ENCODE measurements around the gene MARCHF3.

Gene MARCHF3

DNA sequence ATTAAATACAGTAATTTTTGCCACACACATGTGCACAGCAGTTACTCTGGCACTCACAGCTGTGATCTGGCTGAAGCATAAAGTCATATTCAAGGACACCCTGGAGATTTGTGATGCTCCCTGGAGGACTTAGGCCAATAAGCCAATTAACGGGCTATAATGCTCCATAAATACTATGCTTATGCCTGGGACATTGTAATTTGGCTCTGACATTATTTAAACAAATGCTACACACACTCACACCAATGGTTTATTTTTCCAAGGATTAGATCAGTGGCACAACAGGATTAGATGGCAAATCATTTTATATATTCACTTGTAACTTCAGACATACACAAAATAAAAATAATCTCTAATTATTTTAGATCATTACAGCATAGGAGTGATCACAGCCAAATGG is 142.2 kb downstream of the MARCHF3 start:
- H3K79me2 ChIP-seq (ENCODE audit: insufficient read depth, low read depth) = no peaks in the 10 kb centered on the region
- no peaks in the 10 kb centered on the region for H3K36me3 ChIP-seq (ENCODE audit: insufficient read depth)
- H3K4me2 ChIP-seq = no peak overlapping the region
- no peaks in the 10 kb centered on the region for H3K4me1 ChIP-seq (ENCODE audit: low read depth, poor library complexity, severe bottlenecking)
- no peak overlapping the region for H3K4me3 ChIP-seq (IDR thresholded peaks at IDR 0.05; ENCODE audit: insufficient read depth, low read depth, low read length)
- TF ChIP-seq, protein P1, sequence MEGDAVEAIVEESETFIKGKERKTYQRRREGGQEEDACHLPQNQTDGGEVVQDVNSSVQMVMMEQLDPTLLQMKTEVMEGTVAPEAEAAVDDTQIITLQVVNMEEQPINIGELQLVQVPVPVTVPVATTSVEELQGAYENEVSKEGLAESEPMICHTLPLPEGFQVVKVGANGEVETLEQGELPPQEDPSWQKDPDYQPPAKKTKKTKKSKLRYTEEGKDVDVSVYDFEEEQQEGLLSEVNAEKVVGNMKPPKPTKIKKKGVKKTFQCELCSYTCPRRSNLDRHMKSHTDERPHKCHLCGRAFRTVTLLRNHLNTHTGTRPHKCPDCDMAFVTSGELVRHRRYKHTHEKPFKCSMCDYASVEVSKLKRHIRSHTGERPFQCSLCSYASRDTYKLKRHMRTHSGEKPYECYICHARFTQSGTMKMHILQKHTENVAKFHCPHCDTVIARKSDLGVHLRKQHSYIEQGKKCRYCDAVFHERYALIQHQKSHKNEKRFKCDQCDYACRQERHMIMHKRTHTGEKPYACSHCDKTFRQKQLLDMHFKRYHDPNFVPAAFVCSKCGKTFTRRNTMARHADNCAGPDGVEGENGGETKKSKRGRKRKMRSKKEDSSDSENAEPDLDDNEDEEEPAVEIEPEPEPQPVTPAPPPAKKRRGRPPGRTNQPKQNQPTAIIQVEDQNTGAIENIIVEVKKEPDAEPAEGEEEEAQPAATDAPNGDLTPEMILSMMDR (conservative IDR thresholded peaks at IDR 0.05; ENCODE audit: low read depth, low read length) = no peak
- H4K20me1 ChIP-seq (ENCODE audit: insufficient read depth) = no peaks in the 10 kb centered on the region
- H3K27ac ChIP-seq = no peak overlapping the region
- no peak overlapping the region for H2AFZ ChIP-seq (ENCODE audit: low read depth)
- H3K27me3 ChIP-seq (ENCODE audit: insufficient read depth, low read depth) = no peaks in the 10 kb centered on the region
- H3K9ac ChIP-seq = no peak overlapping the region

DNA sequence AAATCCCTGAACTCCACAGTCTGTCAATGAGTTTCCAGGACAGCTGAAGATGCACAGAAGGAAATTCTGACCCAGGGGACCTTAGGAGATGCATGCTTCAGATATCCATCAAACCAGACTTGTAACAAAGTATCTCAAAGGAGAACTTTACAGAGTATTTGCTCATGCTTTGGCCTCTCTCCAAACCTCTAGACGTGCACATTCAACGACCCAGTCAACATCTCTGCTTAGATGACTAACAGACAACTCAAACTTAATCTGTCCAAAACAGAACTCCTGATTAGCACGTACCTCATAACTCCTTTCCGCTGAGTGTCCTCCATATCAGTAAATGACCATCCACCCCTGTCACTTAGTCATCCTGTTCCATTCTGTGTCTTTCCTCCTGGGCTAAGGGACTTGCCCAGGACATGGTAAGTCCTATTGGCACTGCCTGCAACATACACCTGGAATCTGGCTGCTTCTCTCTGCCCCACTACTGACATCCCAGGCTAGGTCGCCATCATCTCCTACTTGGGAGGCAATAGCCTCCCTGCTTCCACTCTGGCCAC is 146.0 kb downstream of the MARCHF3 start:
- Histone ChIP-seq H2AFZ (ENCODE audit: low read depth) (no peak overlapping the region), H3K4me1 (ENCODE audit: low read depth, poor library complexity, severe bottlenecking) (no peaks in the 10 kb centered on the region), H4K20me1 (ENCODE audit: insufficient read depth) (no peaks in the 10 kb centered on the region), H3K4me2 (no peak overlapping the region), H3K36me3 (ENCODE audit: insufficient read depth) (no peaks in the 10 kb centered on the region), H3K27me3 (ENCODE audit: insufficient read depth, low read depth) (no peaks in the 10 kb centered on the region), H3K79me2 (ENCODE audit: insufficient read depth, low read depth) (no peaks in the 10 kb centered on the region), H3K4me3 (IDR thresholded peaks at IDR 0.05; ENCODE audit: insufficient read depth, low read depth, low read length) (no peak overlapping the region), H3K27ac (no peak overlapping the region), H3K9ac (no peak overlapping the region)
- TF ChIP-seq, protein P1 (conservative IDR thresholded peaks at IDR 0.05; ENCODE audit: low read depth, low read length) = no peak

DNA sequence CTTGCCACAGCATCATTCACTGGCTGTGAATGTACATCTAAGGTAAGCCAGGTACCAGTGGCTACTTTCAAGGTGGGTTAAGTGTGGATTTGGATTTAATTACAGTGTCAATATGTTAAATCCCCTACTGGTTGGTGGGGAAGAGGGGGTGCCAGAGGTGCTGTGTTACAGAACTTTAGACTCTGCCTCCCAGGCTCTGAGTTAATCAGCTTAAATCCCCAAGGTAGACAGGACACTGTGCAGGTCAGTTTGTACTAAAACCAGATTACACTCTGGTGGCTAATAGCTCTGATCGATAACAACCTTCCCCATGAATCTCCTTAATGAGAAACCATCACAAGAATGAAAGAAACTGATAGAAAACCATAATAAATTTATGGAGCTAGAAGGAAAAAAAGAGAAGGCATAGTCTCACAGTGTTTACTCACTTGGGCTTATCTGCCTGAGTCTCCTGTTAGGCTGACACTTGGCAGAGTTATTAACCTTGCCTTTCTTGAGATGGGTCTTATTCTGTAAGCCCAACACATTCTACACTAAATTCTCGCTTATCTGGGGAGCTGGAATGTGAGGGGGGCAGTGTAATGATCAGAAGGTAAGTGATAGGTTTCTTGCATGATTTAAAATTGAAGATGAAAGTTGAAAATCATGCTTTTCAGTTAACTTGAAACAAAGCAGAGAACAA is 146.7 kb downstream of the MARCHF3 start:
- Histone ChIP-seq H4K20me1 (ENCODE audit: insufficient read depth) (no peaks in the 10 kb centered on the region), H3K4me2 (no peak overlapping the region), H2AFZ (ENCODE audit: low read depth) (no peak overlapping the region), H3K36me3 (ENCODE audit: insufficient read depth) (no peaks in the 10 kb centered on the region), H3K79me2 (ENCODE audit: insufficient read depth, low read depth) (no peaks in the 10 kb centered on the region), H3K4me1 (ENCODE audit: low read depth, poor library complexity, severe bottlenecking) (no peaks in the 10 kb centered on the region), H3K4me3 (IDR thresholded peaks at IDR 0.05; ENCODE audit: insufficient read depth, low read depth, low read length) (no peak overlapping the region), H3K27ac (no peak overlapping the region), H3K27me3 (ENCODE audit: insufficient read depth, low read depth) (no peaks in the 10 kb centered on the region), H3K9ac (no peak overlapping the region)
- TF ChIP-seq, protein P1 (conservative IDR thresholded peaks at IDR 0.05; ENCODE audit: low read depth, low read length) = no peak

DNA sequence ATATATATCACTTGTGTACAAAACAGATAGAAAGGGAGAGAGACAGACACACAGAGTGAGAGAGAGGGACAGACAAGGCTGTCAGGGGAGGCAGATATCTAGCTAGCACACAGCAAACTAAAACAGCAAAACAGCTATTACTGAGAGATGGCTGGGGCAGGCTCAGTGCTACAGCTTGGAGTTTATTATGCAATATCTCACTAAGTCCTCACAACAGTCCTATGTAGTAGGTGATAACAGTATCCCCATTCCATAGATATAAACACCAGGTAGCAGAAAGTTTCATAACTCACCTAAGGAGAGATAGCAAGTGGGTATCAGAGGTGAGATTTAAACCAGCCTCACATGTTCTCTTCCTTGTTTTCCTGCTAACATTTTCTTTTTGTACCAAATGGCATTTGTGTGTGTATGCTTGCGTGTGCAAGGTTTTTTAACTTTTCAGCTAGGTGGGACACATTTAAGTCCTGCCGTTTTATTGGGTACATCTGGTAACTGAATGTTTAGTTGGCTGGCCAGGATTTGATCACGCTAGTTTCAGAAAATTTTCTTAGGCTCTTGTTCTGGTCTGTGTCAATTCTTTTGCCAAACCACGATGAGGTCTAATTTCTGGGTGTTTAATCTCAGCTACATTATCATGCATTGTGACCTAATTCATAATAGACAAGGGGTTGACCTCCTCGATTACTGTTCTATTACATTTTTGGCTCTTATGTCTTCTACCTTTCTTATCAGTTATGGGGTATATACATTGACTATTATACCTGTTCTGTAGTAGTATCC is 148.3 kb downstream of the MARCHF3 start:
- H3K4me3 ChIP-seq (IDR thresholded peaks at IDR 0.05; ENCODE audit: insufficient read depth, low read depth, low read length) = no peak overlapping the region
- no peaks in the 10 kb centered on the region for H3K27me3 ChIP-seq (ENCODE audit: insufficient read depth, low read depth)
- TF ChIP-seq, protein P1 (conservative IDR thresholded peaks at IDR 0.05; ENCODE audit: low read depth, low read length) = no peak

More for the DNA sequence above, 148.3 kb downstream of the MARCHF3 start:
- Histone ChIP-seq H3K4me2 (no peak overlapping the region), H3K27ac (no peak overlapping the region), H3K79me2 (ENCODE audit: insufficient read depth, low read depth) (no peaks in the 10 kb centered on the region), H3K4me1 (ENCODE audit: low read depth, poor library complexity, severe bottlenecking) (no peaks in the 10 kb centered on the region), H2AFZ (ENCODE audit: low read depth) (no peak overlapping the region), H3K36me3 (ENCODE audit: insufficient read depth) (no peaks in the 10 kb centered on the region), H3K9ac (no peak overlapping the region), H4K20me1 (ENCODE audit: insufficient read depth) (no peaks in the 10 kb centered on the region)
